Fibroblast of skin of left biceps (primary cell): ENCODE data around the gene P2RY11.
A peak's percentile ranks its signal among the peaks of the same experiment; 100 is the strongest.

ENCODE experiments used
- DNase-seq, 2 experiments: peaks; one replicate each; pipeline ENCODE4 v3.0.0-alpha.2; 2013; ENCODE audit warnings: low read depth in 2 of 2

The P2RY11 gene

GRCh38 chr19:10111405-10111811 lies at the start of gene P2RY11:
Gene P2RY11 (plus strand): TSS chr19:10111693. CDS start chr19:10111722, 29 bp downstream.
- no peak for DNase-seq

GRCh38 chr19:10061717-10062310 lies 49.7 kb upstream of the P2RY11 start:
- DNase-seq, result no peak

- DNase-seq, result no peak
These were observed 43.3 kb upstream of the P2RY11 start for GRCh38 chr19:10068205-10068604.

DNA sequence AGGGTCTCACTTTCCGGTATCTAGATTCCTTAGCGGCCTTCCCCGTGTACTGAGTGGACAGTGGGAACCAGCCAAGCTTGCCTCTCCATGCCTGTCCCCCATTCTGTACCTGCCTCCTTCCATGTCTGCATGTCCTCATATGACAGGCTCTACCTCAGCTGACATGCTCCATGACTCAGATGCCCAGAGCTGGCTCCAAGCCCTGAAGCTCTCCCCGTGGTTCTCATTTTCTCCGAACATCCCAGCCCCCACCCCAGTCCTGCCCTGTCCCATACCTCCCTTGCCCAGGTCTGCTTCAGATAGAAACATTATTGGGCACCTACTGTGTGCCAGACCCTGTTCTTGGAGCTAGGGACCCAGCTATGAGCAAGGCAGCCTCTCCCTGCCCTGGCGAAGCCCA lies 42.4 kb upstream of the P2RY11 start:
- DNase-seq, result no peak

DNA sequence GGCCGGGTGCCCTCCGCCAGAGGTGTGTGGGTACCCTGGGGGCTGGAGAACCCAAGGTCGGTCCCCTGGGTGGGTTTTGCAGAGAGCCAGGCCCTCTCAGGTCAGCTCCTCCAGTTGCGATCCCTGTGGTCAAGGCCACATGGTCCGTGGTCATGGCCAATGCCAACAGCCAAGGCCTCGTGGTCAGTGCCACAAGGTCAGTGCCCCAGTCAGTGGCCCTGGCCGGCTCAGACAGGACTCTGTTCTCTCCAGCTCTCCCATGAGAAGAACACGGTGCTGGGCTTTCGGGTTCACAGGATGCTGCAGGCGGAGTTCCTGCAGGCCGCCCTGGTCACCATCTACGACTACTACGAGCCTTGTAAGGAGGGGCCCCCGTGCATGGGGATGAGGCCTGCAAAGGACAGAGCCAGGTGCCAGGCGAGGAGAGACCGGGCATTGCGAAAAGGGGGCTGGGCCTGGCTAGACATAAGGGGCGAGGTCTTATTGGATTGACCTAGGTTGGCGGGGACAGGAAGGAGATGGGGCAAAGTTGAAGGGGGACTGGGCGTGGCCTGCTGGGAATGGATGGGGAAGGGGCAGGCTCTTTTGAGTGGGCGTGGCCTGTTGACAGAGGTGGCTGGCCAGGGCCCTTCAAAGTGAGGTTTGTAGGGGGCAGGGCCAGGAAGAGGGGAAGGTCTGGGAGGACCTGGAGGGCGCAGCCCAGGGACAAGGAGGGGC lies 40.6 kb upstream of the P2RY11 start:
- DNase-seq, result no peak

- no peak for DNase-seq
These were observed 37.3 kb upstream of the P2RY11 start for GRCh38 chr19:10074153-10074552.

DNA sequence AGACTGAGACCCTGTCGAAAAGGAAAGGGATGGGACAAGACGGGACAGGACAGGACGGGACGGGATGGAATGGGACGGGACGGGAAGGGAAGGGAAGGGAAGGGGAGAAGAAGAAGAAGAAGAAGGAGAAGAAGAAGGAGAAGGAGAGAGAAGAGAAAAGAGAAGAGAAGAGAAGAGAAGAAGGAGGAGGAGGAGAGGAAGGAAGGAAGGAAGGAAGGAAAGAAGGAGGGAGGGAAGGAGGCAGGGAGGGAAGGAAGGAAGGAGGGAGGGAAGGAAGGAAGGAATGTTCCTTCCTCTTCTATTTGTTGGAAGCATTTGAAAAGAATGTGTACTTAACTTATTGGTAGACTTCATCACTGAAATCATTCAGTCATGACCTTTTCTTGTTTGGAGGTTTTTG lies 35.0 kb upstream of the P2RY11 start:
- no peak for DNase-seq

DNA sequence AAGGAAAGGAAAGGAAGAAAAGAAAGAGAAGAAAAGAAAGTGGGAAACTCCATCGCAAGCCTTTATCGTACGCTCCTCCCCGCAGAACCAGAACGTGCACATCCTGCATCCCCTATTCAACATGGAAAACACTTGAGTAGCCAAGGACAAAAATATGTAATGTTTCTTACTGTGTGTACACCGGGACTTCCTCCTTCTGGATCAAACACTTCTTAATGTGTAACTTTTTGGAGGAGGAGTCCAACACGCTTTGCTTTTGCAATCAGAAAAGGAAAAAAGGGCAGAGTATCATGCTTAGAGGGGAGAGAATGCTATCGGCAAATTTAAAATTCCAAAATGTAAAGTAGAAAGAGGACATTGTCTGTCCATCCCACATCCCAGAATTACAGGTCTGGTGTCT lies 33.2 kb upstream of the P2RY11 start:
- DNase-seq, result no peak

DNA sequence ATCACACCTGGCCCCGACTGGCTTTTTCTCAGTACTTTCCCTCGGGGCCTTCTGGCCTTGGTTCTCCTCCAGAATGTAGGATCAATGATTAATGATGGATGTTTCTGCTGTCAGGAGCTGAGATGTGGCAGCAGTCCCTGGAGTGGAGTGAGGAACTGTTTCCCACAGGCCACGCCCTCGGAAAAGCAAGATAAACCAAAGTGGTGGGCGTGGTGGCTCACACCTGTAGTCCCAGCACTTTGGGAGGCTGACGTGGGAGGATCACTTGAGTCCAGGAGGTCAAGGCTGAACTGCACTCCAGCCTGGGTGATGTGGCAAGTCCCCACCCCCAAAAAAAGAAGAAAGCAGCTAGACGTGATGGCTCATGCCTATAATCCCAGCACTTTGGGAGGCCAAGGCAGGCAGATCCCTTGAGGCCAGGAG lies 32.5 kb upstream of the P2RY11 start:
- DNase-seq, result no peak

DNA sequence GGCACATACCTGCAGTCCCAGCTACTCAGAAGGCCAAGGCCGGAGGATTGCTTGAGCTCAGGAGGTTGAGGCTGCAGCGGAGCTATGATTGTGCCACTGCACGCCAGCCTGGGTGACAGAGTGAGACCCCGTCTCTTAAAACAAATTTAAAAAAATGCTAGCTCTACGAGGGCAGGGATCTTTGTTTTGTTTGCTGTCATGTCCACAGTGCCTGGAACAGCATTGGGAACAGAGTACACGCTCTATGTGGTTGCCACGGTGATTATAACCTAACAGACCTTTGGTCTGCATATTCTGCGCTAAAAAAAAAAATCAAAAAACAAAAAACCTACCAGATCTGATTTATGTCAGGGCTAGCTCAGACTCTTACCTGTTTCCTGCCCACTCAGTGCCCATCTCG lies 27.6 kb upstream of the P2RY11 start:
- no peak for DNase-seq

DNA sequence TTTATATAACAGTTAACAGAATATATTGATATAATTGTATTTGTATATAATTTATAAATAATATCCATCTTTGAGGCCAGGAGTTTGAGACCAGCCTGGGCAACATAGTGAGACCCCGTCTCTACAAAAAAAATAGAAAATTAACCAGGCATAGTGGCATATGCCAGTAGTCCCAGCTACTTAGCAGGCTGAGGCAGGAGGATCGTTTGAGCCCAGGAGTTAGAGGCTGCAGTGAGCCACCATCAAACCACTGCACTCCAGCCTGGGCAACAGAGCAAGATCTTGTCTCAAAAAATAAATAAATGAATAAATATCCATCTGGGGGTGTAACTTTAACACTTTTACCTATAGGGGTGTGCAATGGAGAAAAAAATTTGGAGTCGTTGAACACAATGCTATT lies 26.7 kb upstream of the P2RY11 start:
- no peak for DNase-seq

DNA sequence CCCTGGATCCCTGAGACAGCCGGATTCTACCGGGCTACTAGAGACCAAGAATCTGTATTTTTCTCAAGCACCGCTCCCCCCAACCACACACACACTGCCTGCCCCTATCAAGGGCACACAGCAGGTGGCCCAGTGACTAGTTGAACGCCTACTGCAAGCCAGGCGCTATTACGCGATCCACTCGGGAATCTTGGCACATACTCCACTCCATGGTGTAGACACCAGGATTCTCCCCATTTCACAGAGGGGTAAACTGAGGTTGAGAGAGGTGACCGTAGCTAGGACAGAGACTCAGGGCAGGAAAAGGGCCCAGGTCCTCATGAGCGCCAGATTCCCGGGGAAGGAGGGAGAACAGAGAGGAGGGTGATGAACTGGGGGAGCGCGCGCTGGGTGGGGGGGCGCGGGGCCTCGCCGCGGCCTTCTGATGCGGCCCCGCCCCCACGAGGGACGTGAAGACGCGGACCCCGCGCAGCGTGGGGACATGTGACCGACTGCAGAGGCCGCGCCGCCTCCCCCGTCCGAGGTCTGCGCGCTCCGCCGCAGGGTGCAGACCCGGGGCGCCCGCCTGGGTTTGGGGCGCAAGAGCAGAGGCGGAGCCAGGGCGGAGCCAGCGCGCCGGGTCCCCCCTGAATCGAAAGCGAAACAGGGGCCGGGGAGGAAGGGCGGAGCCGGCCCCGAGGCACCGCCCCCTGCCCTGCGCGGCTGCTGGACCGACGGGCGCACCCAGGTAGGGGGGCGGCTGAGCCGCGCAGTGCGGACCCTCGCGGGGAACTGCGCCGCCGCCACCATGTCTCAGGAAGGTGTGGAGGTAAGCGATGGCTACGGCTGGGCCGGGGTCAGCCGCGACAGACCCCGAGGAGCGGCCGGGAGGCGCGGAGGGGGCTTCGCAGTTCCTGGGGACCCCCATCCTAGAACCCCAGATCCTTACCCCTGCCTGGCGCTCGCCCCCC lies 25.6 kb upstream of the P2RY11 start, which contains the start of gene SHFL:
TSS of gene SHFL (plus strand) at position 677 of the 950 bp plus-strand sequence. CDS start at position 788, 111 bp downstream.
- peak; percentile 13 to 23 for DNase-seq

- no peak for DNase-seq
These were observed 24.8 kb upstream of the P2RY11 start for GRCh38 chr19:10086591-10087192.

DNA sequence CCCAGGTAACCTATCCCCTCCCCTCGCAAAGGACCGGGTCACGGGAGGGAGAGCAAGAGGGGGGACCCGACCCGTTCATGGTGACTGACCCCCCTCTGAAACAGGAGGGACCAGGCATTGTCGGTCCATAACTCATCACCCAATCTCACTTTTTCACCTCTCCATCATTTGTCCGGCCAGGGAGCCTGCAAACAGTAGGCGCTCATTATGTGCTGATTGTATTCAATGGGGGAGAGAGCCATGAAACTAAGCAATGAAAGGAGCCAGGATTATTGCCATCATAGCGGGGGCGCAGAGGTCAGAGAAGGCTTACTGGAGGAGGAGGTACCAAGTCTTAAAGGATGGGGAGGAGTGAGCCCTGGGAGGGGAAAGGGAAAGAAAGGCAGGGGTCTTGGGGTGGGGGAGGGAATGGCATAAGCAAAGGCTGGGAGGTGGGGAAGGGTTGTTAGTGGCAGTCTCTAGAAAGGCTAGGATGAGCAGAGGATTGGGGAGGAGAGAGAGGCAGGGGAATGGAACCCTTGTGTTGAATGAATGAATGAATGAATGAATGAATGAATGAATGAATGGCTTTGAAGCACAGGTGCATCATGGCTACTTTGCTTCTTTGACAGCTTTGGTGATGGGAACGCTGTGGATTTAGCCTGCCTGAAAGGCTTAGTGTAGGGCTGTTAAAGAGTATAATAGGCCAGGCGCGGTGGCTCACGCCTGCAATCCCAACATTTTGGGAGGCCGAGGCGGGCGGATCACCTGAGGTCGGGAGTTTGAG lies 24.0 kb upstream of the P2RY11 start:
- no peak for DNase-seq

DNA sequence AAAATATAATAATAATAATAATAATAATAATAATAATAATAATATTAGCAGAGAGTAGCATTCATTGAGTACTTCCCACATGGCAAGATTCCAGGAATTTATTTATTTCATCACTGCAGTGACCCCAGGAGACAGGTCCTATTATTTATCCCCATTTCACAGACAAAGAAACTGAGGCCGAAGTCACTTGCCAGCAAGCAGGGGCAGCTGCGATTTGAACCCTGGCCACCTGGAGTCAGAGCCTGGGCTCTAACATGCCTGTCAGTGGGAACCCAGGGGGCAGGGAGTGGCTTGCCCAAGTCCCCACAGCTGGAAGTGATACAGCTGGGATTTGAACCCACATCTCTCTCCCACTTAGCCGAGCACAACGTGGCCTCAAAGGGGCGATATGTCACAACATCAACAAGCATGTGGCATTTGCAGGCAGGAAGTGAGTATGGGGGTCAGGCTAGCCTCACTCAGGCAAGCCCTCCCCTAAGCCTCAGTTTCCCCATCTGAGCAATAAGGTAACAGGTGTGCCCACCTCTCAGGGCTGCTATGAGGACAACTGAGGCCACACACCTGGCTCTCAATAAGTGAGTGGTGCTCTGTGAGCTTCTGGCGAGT lies 22.4 kb upstream of the P2RY11 start:
- no peak for DNase-seq

GRCh38 chr19:10089801-10090375 lies 21.6 kb upstream of the P2RY11 start:
- no peak for DNase-seq

DNA sequence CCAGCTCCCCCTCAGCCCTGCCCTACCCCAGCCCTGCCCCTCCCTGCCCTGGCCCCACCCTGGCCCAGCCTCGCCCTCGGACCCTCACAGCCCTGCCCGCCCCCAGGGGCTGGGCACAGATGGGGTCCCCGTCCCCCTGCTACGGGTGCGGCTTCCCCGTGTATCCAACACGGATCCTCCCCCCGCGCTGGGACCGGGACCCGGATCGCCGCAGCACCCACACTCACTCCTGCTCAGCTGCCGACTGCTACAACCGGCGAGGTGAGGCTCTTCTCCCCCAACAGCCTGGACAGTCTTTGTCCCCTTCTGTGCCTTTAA lies 20.2 kb upstream of the P2RY11 start:
- no peak for DNase-seq

GRCh38 chr19:10091895-10092641 lies 19.4 kb upstream of the P2RY11 start:
- no peak for DNase-seq

- no peak for DNase-seq
These were observed 18.7 kb upstream of the P2RY11 start for GRCh38 chr19:10092648-10093294.
